ENCODE data around the gene TMEM139.

Gene TMEM139

DNA sequence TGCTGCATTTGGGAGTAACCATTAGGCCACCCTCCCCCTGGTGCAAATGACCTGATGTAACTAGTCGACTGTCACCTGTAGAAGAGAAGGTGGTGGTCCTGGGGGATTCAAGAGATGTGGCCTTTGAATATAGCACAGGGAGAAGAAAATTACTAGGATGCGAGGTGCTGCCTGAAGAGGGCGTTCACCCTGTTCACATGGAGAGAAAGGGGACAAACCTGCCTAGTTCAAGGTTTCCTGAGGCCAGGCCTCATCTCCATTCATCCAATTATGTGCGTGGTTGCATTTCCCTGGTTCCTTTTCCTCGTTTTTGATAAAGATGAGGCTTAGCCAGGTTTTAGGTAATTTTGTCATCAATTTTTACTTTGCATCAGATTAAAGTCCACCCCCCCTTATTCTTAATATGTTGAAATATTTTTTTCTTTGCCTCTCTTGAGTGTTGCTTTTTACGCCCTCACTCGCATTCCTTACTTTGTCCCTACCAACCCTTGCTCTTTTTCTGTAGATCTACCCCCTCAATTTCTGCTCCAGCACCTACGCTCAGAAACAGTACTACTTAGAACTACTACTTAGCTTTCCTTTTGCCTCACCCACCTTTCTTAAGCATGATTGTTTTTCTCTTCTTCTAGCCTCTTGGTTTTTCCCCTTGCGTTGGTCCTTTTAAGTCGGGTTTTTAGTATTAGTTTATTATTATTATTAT is 44.9 kb downstream of the TMEM139 start:
- DNase-seq = no peak

DNA sequence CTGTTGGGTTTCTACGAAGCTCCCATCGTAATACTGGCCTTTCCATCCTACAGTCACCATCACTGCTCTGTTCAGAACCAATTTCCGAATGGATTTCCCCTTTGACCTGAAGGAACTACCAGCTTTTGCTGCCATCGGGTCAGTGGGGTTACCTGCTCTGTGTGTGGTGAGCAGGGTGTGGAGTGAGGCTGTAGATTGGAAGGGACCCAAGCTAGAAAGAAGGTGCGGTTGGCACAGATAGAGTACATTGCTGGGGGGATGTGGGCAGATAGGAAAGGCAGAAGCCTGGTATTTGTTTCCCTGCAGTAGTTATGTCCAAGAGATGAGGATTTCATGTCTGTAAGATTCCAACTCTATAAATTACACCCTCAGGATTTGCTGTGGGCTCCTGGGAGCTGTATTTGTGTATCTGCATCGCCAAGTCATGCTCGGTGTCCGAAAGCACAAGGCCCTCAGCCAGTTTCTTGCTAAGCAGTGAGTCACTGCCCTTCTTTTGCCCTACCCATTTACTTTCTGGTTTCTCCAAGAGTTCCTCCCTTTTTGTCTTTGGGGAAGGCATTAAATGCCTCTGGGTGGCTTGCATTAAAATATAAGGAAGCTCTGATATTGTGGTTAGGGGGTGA is 46.5 kb downstream of the TMEM139 start:
- no peak for DNase-seq

DNA sequence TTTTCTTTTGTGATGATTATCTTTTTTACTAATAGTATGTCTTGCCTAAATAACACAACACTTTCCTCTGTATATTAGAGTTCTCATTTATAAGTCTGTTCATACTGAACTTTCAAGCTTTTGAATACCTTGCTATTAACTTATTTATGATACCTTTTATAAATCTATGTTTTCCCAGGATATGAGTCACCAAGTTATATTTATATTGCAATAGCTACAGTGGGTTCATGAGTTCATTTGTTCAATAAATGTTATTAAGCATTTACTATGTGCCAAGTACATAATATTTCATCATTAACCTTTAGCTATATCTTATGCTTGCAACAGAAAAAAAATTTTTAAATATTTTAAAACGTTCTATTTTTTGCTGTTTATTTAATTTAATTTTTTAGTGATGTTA is 49.5 kb downstream of the TMEM139 start:
- no peak for DNase-seq

DNA sequence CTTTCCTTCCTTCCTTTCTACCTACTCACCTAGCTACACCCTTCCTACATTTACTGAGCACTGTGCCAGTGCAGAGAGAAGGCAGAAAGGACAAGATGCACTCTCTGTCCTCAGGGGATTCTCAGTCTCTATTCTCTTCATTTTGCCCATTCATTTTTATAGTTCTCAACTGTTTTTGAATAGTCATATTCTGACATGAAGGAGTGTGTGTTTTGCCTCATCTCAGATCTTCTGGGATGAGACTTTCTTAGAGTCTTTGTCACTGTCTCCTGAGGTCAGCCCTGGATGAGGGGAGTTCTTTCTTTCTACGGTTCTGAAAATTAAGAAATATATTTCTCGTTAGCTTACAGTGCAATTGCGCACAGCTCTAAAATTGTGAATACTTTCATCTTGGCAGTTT is 52.5 kb downstream of the TMEM139 start:
- no peak for DNase-seq

All from CD4-positive, alpha-beta T cell treated with Interleukin-4 for 4 hours (primary cell).